Left renal cortex interstitium (tissue), 4 donors: Measurements from ENCODE around the gene PABPC1L. TPM values are rescaled to one million over a fixed set of nuclear protein-coding genes. Genes with fewer than 3 reads are reported as not detected.
A peak's percentile ranks its signal among the peaks of the same experiment; 100 is the strongest.

Experiments used
- DNase-seq, 4 donors: peaks; one replicate each; pipeline ENCODE4 v3.0.0-alpha.2; 2013; ENCODE audit warnings: low read depth in 4 of 4, low spot score in 2 of 4, missing footprints in 1 of 4
- polyA plus RNA-seq, 4 donors: library from polyadenylated mRNA; unstranded; fragments of 120-200 nt; gene quantifications; one replicate each; pipeline ENCODE4 v1.2.1, GENCODE V29; 2013; ENCODE audit not compliant: insufficient read length in 4 of 4

PABPC1L gene
- polyA plus RNA-seq, 4 donors, result 25.2 to 104 (median 49.4) TPM

GRCh38 chr20:44897133-44897532, 12.7 kb upstream of the PABPC1L start:
- no peak for DNase-seq

DNA sequence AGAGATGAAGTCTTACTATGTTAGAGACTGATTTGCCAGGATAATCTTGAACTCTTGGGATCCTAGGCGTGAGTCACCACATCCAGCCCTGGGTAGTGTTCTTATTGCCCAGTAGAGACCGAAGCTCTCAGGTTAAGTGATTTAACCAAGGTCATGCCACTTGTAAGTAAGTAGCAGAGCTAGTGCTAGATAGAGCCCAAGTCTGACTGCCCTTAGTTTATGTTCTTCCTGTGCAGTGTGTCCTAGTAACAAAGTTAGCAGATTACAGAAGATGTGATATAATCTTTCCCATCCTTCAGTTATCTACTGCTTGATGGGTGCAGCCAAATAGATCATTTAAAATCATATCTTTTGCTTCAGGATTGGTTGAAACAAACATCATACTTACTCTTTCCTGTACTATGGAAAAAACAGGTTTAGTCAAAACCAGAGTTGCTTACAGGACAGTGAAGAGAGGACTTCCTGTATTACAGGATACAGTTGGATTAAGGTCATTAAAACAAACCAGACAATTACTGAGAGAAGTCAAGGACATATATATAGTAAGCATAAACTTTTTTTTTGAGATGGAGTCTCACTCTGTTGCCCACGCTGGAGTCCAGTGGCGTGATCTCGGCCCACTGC, 9.5 kb upstream of the PABPC1L start:
- DNase-seq, result no peak

DNA sequence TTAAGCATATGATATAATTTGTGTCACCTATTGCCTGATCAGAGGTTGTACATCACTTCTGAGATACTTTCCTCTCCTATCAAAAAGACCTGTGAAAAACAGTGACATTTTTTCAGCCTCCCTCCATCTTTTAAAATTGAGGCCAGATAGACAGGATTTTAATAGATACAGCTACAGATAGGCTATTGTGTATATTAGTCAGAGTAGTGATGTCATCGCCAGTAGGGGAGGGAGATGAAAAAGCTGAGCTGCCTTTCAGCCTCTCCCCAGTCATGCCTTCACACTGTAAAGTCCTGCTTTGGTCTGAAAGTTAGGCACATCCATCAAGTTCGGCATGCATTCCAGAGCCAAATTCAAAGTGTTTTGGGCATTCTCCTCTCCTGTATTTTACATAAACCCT, 7.9 kb upstream of the PABPC1L start:
- DNase-seq, result no peak

- no peak for DNase-seq
These were observed 5.5 kb upstream of the PABPC1L start for GRCh38 chr20:44904377-44904776.

- no peak for DNase-seq
These were observed 631 bp upstream of the PABPC1L start for GRCh38 chr20:44908987-44909871.

GRCh38 chr20:44910690-44911262, 916 bp downstream of the PABPC1L start:
- DNase-seq, result no peak

DNA sequence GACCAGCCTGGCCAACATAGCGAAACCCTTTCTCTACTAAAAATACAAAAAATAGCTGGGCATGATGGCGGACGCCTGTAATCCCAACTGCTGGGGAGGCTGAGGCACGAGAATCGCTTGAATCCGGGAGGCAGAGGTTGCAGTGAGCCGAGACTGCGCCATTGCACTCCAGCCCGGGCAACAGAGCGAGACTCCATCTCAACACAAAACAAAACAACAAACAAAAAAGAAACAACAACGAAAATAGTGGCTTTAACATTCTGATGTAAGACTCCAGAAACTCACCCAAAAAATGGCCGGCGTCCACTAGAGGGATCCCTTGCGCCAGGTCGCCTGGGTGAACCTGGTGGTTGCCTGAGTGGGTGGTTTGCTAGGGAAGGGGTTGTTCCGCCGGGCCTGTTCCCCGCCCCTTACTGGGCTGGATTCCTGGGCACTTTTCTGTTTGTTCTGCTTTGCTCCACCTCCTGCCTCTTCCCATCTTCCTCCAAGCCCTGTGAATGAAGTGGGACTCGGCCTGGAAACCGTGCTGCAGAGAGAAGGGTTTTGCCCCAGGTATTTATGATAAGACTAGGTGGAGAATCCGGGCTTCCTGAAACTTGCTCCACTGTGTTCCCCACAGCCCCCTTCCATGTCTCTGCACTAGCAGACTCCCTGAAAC, 1.5 kb downstream of the PABPC1L start:
- DNase-seq, result peak in 1 of 4 donors; percentile 25

DNA sequence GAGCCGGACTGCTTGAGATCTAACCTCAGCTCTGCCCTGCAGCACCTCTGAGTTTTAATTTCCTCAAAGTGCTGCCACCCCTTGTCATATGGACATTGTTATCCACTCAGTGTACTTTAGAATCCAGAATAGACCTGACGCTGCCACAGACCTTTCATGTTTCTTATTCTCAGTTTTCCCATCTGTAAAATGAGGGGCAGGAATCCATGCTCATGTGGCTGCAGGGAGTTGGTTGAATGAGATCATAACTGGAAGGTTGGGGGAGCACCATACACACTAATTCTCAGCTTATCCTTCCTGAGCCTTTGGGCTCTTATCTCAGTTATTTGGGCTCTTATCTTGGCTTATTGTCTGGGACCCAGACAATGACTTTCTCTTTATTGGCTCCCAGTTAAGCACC, 2.3 kb downstream of the PABPC1L start:
- no peak for DNase-seq

DNA sequence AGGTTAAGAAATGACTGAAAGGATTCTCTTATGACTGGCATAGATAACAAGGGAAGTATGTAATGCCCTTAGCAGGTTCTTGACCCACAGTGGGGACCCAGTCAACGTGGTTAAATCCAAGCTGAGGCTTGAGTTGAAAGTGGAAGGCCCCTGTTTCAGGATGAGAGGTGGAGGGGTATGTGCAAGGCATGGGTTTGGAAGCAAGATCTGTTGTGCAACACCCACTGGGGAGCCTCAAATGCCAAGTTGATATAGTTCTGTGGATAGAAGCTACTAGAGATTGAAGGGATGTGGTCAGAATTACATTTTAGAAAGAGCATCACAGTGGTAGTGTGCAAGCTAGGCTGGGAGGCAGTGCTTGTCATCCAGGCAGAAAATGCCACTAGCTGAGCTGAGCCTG, 5.1 kb downstream of the PABPC1L start:
- no peak for DNase-seq

- DNase-seq, result no peak
These were observed 6.7 kb downstream of the PABPC1L start for GRCh38 chr20:44916586-44916985.

GRCh38 chr20:44917399-44917798, 7.5 kb downstream of the PABPC1L start:
- no peak for DNase-seq

DNA sequence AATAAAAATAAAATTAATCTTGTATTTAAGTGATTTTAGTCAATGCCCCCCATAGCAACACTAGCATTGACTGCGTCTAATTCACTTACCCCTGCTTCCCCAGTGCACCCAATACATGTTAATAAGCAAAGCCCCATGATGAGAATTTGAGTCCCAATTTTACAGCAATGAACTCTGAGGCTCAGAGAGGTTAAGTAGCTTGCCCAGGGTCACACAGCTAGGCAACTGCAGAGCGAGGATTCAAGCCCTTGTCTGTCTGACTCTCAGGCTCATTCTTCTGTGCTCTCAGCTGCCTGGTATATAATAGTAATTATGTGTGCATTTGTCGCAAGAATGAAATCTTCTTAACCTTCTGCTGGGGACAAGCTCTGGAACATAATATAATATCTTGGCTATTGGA, 8.5 kb downstream of the PABPC1L start:
- DNase-seq, result no peak

DNA sequence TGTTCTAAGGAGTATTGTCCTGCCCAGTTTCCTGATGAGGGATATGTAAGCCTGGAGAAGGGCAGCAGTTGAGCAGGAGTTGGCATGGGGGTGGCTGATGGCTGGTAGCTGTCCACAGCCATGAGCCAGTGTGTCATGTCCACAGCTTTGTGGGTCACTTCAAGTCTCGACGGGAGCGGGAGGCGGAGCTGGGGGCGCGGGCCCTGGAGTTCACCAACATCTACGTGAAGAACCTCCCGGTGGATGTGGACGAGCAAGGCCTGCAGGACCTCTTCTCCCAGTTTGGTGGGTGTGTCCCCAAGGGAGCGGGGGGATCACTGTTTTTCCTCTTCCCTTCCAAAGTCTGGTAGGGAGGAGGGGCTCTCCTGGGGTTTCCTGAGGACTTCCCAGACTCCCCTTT, 8.9 kb downstream of the PABPC1L start:
- no peak for DNase-seq

DNA sequence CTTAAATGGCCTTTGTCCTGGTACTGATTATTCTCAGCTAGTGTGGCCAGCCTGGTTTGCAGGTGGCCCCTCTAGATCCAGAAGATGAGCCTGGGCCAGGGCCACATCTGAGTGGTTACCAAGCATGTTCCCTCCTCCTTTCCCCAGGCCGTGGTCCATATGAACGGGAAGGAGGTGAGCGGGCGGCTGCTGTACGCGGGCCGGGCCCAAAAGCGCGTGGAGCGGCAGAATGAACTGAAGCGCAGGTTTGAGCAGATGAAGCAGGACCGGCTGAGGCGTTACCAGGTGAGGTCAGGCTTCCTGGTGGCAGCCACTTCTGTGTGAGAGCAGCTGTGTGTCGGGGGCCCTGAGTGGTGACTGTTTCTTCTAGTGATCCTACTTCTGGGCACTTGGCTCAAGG, 11.6 kb downstream of the PABPC1L start:
- DNase-seq, result no peak

DNA sequence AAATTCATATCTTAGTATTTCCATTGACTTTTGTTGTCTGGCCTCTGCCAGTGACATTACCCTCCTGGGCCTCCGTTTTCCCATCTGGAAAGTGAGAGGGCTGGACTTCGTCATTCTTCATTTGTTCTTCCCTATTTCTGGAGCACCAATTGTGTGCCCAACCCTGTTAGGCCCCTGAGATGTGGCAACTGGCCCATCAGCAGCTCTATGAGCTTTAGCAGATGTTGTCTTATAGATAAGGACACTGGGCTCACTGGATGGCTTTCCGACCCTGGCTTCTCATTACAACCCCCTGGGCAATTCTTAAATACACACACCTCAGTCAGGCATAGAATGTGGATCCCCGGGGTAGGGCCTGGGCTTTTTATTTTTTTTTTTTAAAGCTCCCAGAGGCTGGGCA, 14.7 kb downstream of the PABPC1L start:
- no peak for DNase-seq

DNA sequence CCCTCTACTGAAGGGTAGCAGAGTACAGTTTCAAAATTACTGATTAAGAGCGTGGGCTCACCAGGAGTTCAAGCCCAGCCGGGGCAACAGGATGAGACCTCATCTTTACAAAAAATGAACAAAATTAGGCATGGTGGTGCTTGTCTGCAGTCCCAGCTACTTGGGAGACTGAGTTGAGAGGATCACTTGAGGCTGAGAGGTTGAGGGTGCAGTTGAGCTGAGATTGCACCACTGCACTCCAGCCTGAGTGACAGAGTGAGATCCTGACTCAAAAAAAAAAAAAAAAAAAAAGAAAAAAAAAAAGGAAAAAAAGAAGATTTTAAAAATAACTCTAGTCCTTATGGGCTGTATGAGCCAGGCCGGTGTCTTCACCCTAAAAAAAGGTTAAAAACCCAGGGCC, 18.7 kb downstream of the PABPC1L start:
- DNase-seq, result no peak

GRCh38 chr20:44930517-44931168, 20.8 kb downstream of the PABPC1L start:
- no peak for DNase-seq

DNA sequence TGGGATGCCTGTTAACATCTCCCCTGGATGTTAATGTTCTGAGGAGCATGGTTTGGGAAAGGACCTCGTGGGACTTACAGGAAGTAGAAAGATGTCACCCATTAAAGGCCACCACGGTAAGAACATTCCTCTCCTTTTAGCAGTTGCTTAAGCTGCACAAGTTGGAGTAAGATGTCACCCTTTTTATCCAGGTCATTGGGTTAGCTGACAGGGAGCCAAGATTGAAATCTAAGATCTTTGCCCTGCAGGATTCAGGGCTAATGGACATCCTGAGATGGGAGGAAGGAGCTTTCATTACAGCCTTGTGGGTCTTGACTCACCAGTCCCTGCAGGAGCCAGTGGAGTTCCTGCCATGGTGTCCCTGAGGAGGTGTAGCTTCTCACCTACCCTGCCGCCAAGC, 22.1 kb downstream of the PABPC1L start:
- no peak for DNase-seq

GRCh38 chr20:44932916-44933315, 23.1 kb downstream of the PABPC1L start:
- no peak for DNase-seq

DNA sequence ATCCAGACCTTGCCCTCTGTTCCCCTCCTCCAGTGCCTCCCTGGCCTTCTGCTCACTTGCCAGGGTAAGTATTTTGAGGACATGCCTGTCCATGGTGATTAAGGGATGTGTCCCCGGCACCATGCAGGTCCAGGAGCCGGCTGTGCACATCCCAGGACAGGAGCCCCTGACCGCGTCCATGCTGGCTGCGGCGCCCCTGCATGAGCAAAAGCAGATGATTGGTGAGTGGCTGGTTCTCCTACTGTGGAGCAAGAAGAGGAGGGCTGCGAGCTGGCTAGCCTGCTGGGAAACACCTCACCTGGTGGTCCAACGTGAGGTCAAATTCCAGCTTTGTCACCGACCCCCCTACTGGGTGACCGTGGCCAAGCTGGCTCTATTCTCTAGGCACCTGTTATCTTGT, 26.6 kb downstream of the PABPC1L start:
- no peak for DNase-seq

GRCh38 chr20:44938637-44939036, 28.8 kb downstream of the PABPC1L start:
- no peak for DNase-seq
